Fibroblast of the aortic adventitia (primary cell): ENCODE data around the gene AIG1. TPM values are rescaled to one million over a fixed set of nuclear protein-coding genes. Genes with fewer than 3 reads are reported as not detected.
A peak's percentile ranks its signal among the peaks of the same experiment; 100 is the strongest.
"Not testable (repeated sequence)": the region's sequence is repeated elsewhere in the genome, so short reads cannot be mapped to it uniquely, and the experiment has no call there.

Experiments
- DNase-seq: peaks from one replicate; pipeline ENCODE4 v3.0.0-alpha.2; 2010; ENCODE audit warnings: low read depth
- H3K4me3 ChIP-seq: 2 replicates; pipeline ENCODE4 v1.5.1; 2011; ENCODE audit warnings: low read depth, mild to moderate bottlenecking, control low read depth, low read length, moderate library complexity
- CTCF ChIP-seq: IDR thresholded peaks from 2 replicates; pipeline ENCODE4 v1.5.1; 2011; ENCODE audit warnings: mild to moderate bottlenecking, low read length, control low read depth, inconsistent platforms; ENCODE audit not compliant: insufficient read depth
- total RNA-seq: library from RNA; depleted of rRNA; stranded (reverse); fragments of >200 nt; gene quantifications from 2 replicates; pipeline ENCODE4 v1.2.3, GENCODE V29; 2012; ENCODE audit warnings: low replicate concordance

Gene AIG1
- total RNA-seq, 1 donor, result 28.0 TPM

GRCh38 chr6:143299253-143300166, 238.8 kb downstream of the AIG1 start:
- no peak for DNase-seq
- no peak for TF ChIP-seq CTCF
- H3K4me3 ChIP-seq, result no peak overlapping the region

GRCh38 chr6:143301188-143301587, 240.5 kb downstream of the AIG1 start:
- no peak overlapping the region for H3K4me3 ChIP-seq
- no peak for TF ChIP-seq CTCF
- DNase-seq, result no peak

GRCh38 chr6:143307760-143308159, 247.1 kb downstream of the AIG1 start:
- not testable (repeated sequence) for DNase-seq, H3K4me3 ChIP-seq

- TF ChIP-seq CTCF, result no peak
- no peak for DNase-seq
- no peak overlapping the region for H3K4me3 ChIP-seq
Measured at GRCh38 chr6:143313163-143313562, 252.5 kb downstream of the AIG1 start.

- no peak for DNase-seq
- no peak for TF ChIP-seq CTCF
- no peak overlapping the region for H3K4me3 ChIP-seq
Measured at GRCh38 chr6:143321491-143322086, 260.9 kb downstream of the AIG1 start.

- no peak for TF ChIP-seq CTCF
- DNase-seq, result no peak
- H3K4me3 ChIP-seq, result no peak overlapping the region
Measured at GRCh38 chr6:143322386-143322785, 261.7 kb downstream of the AIG1 start.

GRCh38 chr6:143323729-143324470, 263.2 kb downstream of the AIG1 start:
- no peak for TF ChIP-seq CTCF
- DNase-seq, result peak; percentile 18
- H3K4me3 ChIP-seq, result no peak overlapping the region
